Activated T-cell treated with anti-CD3 and anti-CD28 coated beads, Interleukin-2, amount 50 U/mL, for 1 hour (primary cell): ENCODE measurements around the gene DMRT3.

ENCODE experiments used
- DNase-seq: peaks from one replicate; pipeline ENCODE4 v3.0.0-alpha.2; 2020

The DMRT3 gene

GRCh38 chr9:976258-976942 lies at the start of gene DMRT3:
DMRT3 (plus strand) TSS chr9:976655; CDS start chr9:977002, 347 bp downstream.
- no peak for DNase-seq

GRCh38 chr9:926976-927375 lies 49.5 kb upstream of the DMRT3 start:
- no peak for DNase-seq

- no peak for DNase-seq
These were observed 48.0 kb upstream of the DMRT3 start for GRCh38 chr9:928363-929042.

- DNase-seq = no peak
These were observed 46.7 kb upstream of the DMRT3 start for GRCh38 chr9:929719-930118.

GRCh38 chr9:933356-933755 lies 43.1 kb upstream of the DMRT3 start:
- no peak for DNase-seq

GRCh38 chr9:935348-935965 lies 41.0 kb upstream of the DMRT3 start:
- DNase-seq = no peak

- DNase-seq = no peak
These were observed 33.5 kb upstream of the DMRT3 start for GRCh38 chr9:942805-943580.

GRCh38 chr9:947985-948384 lies 28.5 kb upstream of the DMRT3 start:
- no peak for DNase-seq

GRCh38 chr9:948497-948896 lies 28.0 kb upstream of the DMRT3 start:
- no peak for DNase-seq

GRCh38 chr9:950139-950538 lies 26.3 kb upstream of the DMRT3 start:
- DNase-seq = no peak

GRCh38 chr9:952546-952945 lies 23.9 kb upstream of the DMRT3 start:
- DNase-seq = no peak

- DNase-seq = no peak
These were observed 17.4 kb upstream of the DMRT3 start for GRCh38 chr9:959105-959504.

GRCh38 chr9:959914-960313 lies 16.5 kb upstream of the DMRT3 start:
- DNase-seq = no peak

GRCh38 chr9:962023-962422 lies 14.4 kb upstream of the DMRT3 start:
- no peak for DNase-seq

GRCh38 chr9:965497-965896 lies 11.0 kb upstream of the DMRT3 start:
- DNase-seq = no peak

- no peak for DNase-seq
These were observed 9.6 kb upstream of the DMRT3 start for GRCh38 chr9:966870-967269.

- no peak for DNase-seq
These were observed 9.0 kb upstream of the DMRT3 start for GRCh38 chr9:967436-967835.

- no peak for DNase-seq
These were observed 8.4 kb upstream of the DMRT3 start for GRCh38 chr9:967903-968641.

- DNase-seq = no peak
These were observed 6.9 kb upstream of the DMRT3 start for GRCh38 chr9:969310-970150.

- no peak for DNase-seq
These were observed 6.1 kb upstream of the DMRT3 start for GRCh38 chr9:970151-970996.
